Activated CD4-positive, alpha-beta T cell treated with anti-CD3 and anti-CD28 coated beads, Interleukin-2, amount 10 ng/mL, durations not matched to agents 24 days and 14 days (primary cell): ENCODE measurements around the gene ACACB. TPM values are rescaled to one million over a fixed set of nuclear protein-coding genes. Genes with fewer than 3 reads are reported as not detected.
A peak's percentile ranks its signal among the peaks of the same experiment; 100 is the strongest.

Source experiments
- DNase-seq: peaks from one replicate; pipeline ENCODE4 v3.0.0; 2022
- H3K27ac Mint-ChIP-seq: one replicate; pipeline ENCODE4 v1.8.0; 2022; ENCODE audit warnings: mild to moderate bottlenecking, mixed read lengths
- H3K27me3 Mint-ChIP-seq: one replicate; pipeline ENCODE4 v1.8.0; 2022; ENCODE audit warnings: mixed read lengths
- H3K36me3 Mint-ChIP-seq: one replicate; pipeline ENCODE4 v1.8.0; 2022; ENCODE audit warnings: low read depth, mild to moderate bottlenecking, mixed read lengths
- H3K4me1 Mint-ChIP-seq: one replicate; pipeline ENCODE4 v1.8.0; 2021; ENCODE audit warnings: mixed read lengths
- H3K4me3 Mint-ChIP-seq: one replicate; pipeline ENCODE4 v1.8.0; 2022; ENCODE audit warnings: mild to moderate bottlenecking, moderate library complexity, mixed read lengths
- H3K9me3 Mint-ChIP-seq: one replicate; pipeline ENCODE4 v1.8.0; 2021; ENCODE audit warnings: mixed read lengths
- intact Hi-C: fragments of 100-400 bp; cut with micrococcal nuclease; formaldehyde crosslinking; loops from one replicate; pipeline ENCODE4 v1.15.1; 2023
- total RNA-seq: library from RNA; stranded (reverse); gene quantifications from 2 replicates; pipeline ENCODE4 v1.2.3, GENCODE V29; 2022

Gene ACACB
- total RNA-seq, 1 donor from 2014 or later: 5.8 TPM

DNA sequence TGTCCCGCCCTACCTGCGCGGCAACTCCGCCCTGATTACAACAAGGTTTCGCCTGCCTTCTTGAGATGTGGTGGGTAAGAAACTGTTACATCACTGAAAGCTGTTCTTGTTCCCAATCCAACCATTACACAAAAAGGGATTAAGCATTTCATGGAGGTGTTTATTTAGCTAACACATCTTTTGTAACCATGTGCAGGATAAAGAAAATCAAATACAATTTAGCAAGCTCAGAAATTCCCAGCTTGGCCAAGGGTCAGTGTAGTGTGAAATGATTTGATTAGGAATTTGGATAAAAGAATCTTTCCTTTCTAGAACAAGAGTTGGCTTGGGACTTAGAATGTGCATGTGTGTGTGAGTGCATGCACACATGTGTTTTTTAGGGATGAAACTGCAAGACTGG lies 186.4 kb downstream of the ACACB start:
- peaks cover 22% of the 10 kb centered on the region for H3K27me3 Mint-ChIP-seq
- H3K36me3 Mint-ChIP-seq: no peaks in the 10 kb centered on the region
- H3K4me3 Mint-ChIP-seq: no peak overlapping the region
- no peaks in the 10 kb centered on the region for H3K9me3 Mint-ChIP-seq
- H3K4me1 Mint-ChIP-seq: no peaks in the 10 kb centered on the region
- no peak overlapping the region for H3K27ac Mint-ChIP-seq
- DNase-seq: no peak
- intact Hi-C loops: no loop called here

DNA sequence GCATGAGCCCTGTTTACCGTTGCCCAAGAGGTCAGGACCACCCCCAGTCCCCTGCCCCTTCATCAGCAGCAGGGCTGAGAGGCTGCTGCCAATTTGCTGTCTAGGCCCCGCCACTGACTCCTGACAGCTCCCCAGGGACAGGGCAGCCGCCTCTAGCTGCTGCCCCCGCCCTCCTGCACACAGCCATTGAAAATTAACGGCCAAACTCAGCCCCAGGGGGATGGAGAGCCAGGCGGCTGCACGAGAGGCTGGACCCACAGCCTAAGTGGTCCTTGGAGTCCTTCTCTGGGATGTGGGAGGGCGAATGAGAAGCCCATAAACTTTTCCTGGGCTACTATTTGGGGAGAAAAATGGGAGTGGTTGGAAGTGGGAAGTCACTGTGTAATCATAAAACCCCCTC lies 188.1 kb downstream of the ACACB start:
- Mint-ChIP-seq H3K27ac (no peak overlapping the region), H3K4me1 (peaks cover 2% of the 10 kb centered on the region), H3K36me3 (no peaks in the 10 kb centered on the region), H3K9me3 (no peaks in the 10 kb centered on the region), H3K27me3 (peaks cover 38% of the 10 kb centered on the region), H3K4me3 (no peak overlapping the region)
- no peak for DNase-seq
- intact Hi-C loops: no loop called here

DNA sequence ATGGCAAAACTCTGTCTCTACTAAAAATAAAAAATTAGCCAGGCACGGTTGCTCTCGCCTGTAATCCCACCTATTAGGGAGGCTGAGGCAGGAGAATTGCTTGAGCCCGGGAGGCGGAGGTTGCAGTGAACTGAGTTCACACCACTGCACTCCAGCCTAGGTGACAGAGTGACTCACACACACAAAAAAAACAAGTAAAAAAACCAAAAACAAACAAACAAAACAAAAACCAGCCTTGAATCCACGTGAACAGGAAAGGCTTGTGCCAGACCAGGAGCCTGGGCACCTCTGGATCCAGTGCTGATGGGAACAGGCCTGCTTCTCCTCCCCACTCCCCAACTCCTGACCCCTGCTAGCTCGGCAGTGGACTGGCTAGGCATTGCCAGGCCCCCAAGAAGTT lies 189.2 kb downstream of the ACACB start:
- no peaks in the 10 kb centered on the region for H3K9me3 Mint-ChIP-seq

DNA sequence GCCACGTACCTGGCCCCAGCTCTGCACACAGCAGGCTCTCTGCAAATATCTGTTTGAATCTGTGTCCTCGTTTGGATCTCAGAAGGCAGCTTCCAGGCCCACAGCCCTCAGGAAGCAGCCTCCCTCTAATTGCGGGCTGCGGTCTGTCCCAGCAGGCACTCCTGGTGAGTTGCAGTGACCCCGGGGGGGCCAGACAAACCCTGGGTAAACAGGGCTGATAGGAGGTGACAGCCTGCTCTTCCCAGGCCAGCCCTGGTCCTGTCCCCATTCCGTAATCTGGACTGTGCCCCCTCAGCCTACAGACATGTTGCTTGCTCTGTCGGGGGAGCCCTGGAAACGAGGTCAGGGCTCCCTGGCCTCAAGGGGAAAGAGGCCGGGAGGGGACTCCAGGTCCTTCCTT lies 190.7 kb downstream of the ACACB start:
- H3K4me3 Mint-ChIP-seq: no peak overlapping the region
- H3K4me1 Mint-ChIP-seq: peaks cover 8% of the 10 kb centered on the region
- no peak for DNase-seq
- intact Hi-C loops: no loop called here
- H3K27me3 Mint-ChIP-seq: peaks cover 55% of the 10 kb centered on the region
- no peak overlapping the region for H3K27ac Mint-ChIP-seq
- H3K9me3 Mint-ChIP-seq: no peaks in the 10 kb centered on the region
- H3K36me3 Mint-ChIP-seq: no peaks in the 10 kb centered on the region

More for the DNA sequence above, 189.2 kb downstream of the ACACB start:
- Mint-ChIP-seq H3K4me3 (no peak overlapping the region), H3K27ac (no peak overlapping the region), H3K36me3 (no peaks in the 10 kb centered on the region), H3K27me3 (peaks cover 42% of the 10 kb centered on the region), H3K4me1 (peaks cover 5% of the 10 kb centered on the region)
- intact Hi-C loops: no loop called here
- no peak for DNase-seq

DNA sequence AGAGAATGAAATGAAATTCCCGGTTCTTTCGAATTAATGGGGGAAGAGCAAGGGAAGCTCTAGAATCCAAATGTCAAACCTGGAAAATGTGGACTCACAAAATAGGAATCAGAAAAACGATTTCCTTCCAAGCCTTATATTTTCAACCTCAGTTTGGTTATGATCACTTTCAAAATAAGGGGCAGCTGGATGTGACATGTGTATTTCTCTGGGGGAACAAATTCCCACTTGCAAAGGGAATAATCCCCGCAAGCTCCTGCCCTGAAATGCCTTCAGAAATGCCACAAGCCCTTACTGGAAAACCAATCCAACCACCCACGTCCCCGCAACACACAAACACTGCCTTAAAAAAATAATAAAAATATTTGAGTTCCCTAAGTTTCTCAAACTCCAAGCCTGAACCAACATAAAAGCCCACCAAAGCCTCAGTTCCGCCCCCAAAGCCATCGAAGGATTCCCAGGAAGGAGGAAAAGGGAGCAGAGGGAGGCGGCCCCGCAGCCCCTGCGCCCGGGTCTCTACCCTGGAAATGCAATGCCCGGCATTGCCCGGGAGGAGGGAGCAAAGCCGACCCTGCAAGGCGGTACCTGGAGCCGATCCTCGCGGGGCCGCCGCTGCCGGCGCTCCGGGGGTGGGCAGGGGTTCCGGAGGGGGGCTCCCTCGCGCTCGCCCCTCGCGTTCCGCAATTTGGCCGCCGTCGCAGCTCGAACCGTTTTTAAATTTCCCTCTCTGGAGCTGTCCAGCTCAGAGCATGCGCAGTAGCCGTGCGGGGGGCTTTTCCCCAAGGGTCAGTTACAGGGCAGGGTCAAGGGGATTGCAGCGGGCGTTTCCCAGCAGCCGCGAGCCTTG lies 192.4 kb downstream of the ACACB start, which contains the start of gene FOXN4:
TSS of gene FOXN4 (minus strand) at position 751 of the 847 bp plus-strand sequence. CDS start 963 bp downstream, outside the sequence.
- H3K4me1 Mint-ChIP-seq: peaks cover 8% of the 10 kb centered on the region
- no peaks in the 10 kb centered on the region for H3K9me3 Mint-ChIP-seq
- H3K4me3 Mint-ChIP-seq: peak within 1 kb of the TSS; percentile 79
- no peak within 1 kb of the TSS for H3K27ac Mint-ChIP-seq
- peaks cover 66% of the 10 kb centered on the region for H3K27me3 Mint-ChIP-seq
- H3K36me3 Mint-ChIP-seq: no peaks in the 10 kb centered on the region
- intact Hi-C loops: no loop called here
- no peak for DNase-seq

DNA sequence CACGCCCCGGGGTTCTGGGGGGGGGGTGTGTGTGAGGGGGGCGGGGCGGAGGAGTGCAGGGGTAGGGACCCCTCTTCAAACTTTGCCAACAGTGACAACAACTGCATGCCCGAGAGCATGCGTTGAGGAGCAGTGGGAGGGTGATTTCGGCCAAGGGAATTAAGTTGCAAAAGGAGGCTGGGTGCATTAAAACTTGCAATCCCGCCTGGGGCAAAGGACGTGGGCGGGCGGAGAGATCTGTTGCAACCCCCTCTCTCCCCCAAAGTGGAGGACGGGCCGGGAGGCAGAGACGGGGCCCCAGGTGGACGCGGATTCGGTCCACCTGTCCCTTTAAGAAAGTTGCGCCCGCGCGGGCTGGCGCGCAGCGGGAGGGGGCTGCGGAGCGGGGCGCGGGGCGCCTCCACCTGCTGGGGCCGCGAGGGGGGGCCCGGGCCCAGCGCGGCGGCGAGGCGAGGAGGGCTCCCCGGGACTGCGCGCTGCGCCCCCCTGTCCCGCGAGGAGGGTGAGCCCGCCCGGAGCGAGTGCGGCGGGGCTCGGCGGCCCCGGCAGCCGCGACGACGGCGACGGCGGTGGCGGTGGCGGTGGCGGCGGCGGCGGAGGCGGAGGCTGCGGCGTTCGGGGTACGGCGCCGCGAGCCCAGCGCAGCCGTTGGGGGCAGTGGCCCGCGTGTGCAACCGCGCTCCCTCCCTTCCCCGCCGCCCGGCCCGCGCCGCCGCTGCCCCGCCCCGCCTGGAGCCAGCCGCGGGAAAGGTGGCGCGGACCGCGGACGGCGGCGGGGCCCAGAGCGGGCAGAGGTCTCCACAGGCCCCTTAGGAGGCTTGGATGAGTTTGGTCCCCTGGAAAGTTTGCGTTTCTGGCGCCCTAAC lies 193.2 kb downstream of the ACACB start:
- H3K9me3 Mint-ChIP-seq: no peaks in the 10 kb centered on the region
- H3K27me3 Mint-ChIP-seq: peaks cover 67% of the 10 kb centered on the region
- no peak overlapping the region for H3K27ac Mint-ChIP-seq
- H3K4me3 Mint-ChIP-seq: peak overlapping the region; percentile 79
- peaks cover 8% of the 10 kb centered on the region for H3K4me1 Mint-ChIP-seq
- DNase-seq: peak; percentile 58
- intact Hi-C loops: no loop called here
- H3K36me3 Mint-ChIP-seq: no peaks in the 10 kb centered on the region

DNA sequence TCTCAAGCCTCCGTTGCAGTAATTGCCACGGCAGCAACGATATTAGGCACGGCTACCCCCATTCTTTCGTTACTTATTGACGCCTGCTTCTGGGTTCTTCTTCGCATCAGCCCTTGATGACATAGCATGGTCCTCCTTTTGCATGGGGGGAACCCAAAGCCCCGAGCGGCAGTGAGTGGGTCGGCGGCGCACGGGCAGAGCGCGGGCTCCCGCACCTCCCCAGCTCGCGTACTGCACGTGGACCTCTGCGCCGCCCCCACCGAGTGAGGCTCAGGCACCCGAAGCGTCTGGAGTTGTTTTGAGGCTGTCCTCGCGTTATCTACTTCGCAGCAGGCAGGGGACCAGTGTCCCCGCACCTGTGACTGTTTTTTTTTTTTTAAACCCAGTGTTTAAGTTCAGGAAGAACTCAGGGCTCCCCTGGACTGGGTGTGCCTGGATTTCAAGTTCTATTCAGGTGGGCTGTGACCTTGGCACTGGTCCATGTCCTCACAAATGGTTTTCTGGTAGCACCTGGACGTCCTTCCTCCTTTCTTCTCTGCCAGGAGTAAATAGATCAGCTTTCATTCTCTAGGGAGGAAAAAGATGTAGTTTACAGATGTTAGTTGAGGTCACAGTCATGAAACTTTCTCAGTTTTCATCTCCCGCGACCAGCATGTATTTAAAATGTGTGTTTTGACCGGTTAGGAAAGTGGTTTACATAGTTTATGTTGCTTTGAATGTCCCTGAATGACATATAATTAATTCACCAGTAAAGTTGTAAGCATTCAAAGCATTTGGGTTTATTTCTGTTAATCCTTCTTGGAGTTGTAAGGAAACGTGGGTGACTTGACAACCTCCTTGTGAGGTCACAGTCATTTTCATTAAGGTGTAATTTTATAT lies 194.1 kb downstream of the ACACB start:
- Mint-ChIP-seq H3K4me1 (peaks cover 8% of the 10 kb centered on the region), H3K27ac (no peak overlapping the region), H3K4me3 (peak overlapping the region; percentile 77), H3K27me3 (peaks cover 71% of the 10 kb centered on the region), H3K36me3 (no peaks in the 10 kb centered on the region), H3K9me3 (no peaks in the 10 kb centered on the region)
- DNase-seq: no peak
- intact Hi-C loops: no loop called here

Other genes starting within 250 kb of the ACACB start
- gene DAO, start 236.5 kb upstream of the ACACB start, total RNA-seq: not detected in 2 replicates
- gene SVOP, start 95.5 kb upstream of the ACACB start, total RNA-seq: not detected in 2 replicates
- 6.6 and 6.9 TPM in 2 replicates for gene USP30, start 64.0 kb upstream of the ACACB start, total RNA-seq
- 44.8 and 46.2 TPM in 2 replicates for gene ALKBH2, start 23.1 kb upstream of the ACACB start, total RNA-seq
- 103 and 105 TPM in 2 replicates for gene UNG, start 19.0 kb upstream of the ACACB start, total RNA-seq
- gene FOXN4, start 192.7 kb downstream of the ACACB start, total RNA-seq: not detected in 2 replicates
- not detected in 2 replicates for gene MYO1H, start 231.3 kb downstream of the ACACB start, total RNA-seq